IPS-NIHi7 (cell line): Measurements from ENCODE around the gene KIF15.
"Not testable (repeated sequence)": the region's sequence is repeated elsewhere in the genome, so short reads cannot be mapped to it uniquely, and the experiment has no call there.

Experiments used
- DNase-seq: peaks from one replicate; pipeline ENCODE4 v3.0.0; 2012; ENCODE audit warnings: mixed read lengths; ENCODE audit errors: extremely low spot score

The KIF15 gene

DNA sequence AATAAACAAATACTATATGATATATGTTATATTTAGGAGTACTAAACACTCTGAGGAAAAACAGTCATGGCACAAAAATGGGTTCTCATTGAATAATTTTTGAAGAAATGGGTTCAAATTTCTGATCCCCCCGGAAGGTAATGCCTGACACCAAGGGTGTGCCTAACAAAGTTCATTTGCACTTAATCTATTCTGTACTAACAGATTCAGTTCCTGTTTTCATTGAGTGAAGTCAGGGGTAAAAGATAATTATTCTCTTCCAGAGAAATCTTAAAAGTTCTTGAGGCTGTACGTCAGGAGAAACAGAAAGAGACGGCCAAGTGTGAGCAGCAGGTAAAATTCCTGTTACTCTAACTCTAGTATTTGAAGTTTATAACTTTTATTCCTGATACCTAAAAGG lies 65.6 kb downstream of the KIF15 start:
- DNase-seq = no peak

DNA sequence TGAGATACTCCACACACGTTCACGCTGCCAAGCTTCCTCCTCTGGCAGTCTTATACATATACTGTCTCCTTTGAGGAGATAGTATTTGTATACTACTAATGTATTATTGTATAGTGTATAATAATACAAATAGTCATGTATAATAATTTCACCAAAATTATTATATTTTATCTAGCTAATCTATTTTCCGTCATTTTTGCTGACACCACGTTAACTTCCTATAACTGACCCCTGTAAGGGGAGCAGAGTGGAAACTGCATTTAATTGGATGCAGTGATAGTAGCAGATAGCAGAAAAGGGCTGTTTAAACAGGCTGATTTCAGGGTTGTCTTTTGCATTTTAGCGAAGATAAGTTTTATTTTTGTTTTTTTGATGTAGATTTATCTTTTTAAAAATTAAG lies 69.6 kb downstream of the KIF15 start:
- no peak for DNase-seq

DNA sequence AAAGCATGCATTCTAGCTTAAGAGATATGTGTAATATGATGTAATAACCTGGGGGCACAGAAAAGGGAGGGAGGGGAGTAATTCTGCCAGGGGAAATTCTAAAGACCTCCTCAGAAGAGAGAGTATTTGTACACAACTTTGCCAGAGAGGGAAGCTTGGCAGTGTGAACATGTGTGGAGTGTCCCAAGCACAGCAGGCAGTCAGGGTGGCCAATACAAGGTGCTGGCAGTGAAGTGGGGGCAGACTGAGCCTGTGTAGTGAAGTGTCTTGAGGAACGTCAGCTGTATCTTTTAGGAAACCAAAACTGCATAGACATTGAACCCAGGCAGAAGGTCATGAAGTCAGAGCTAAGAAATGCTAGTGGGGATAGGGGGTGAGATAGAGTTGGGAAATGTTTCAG lies 70.4 kb downstream of the KIF15 start:
- DNase-seq = no peak

DNA sequence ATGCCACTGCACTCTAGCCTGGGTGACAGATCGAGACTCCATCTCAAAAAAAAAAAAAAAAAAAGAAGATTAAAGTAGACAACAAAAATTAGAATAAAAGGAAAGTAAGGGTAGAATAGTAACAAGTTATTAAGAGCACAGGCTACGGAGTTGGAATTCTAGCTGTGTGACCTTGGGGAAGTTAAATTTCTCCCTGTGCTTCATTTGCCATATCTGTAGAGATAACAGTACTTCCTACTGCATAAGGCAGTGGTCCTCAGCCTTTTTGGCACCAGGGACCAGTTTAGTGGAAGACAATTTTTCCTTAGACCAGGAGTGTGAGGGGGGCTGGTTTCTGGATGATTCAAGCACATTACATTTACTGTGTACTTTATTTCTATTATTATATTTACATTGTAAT lies 71.4 kb downstream of the KIF15 start:
- DNase-seq = no peak

DNA sequence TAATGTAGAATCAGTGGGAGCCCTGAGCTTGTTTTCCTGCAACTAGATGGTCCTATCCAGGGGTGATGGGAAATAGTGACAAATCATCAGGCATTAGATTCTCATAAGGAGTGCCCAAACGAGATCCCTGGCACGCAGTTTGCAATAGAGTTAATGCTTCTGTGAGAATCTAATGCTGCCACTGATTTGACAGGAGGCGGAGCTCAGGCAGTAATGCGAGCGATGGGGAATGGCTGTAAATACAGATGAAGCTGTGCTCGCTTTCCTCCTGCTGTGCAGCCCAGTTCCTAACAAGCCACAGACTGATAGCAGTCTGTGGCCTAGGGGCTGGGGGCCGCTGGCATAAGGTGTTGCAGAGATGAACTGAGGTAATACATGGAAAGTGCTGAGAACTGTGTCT lies 71.8 kb downstream of the KIF15 start:
- no peak for DNase-seq

DNA sequence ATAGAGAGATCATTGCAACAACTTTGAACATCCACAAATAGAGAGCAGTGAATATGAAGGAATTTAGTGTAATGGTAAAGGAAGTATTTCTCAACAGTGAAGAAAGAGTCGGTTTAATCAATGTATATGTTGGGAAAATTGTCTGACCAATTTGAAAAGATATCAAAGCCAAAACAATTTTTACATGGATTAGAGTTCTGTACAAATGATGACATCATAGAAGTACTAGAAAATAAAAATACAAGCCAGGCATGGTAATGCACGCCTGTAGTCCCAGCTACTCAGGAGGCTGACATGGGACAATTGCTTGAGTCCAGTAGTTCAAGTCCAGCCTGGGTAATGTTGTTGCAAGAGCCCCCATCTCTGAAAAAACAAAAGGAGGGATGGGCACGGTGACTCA lies 74.1 kb downstream of the KIF15 start:
- no peak for DNase-seq

DNA sequence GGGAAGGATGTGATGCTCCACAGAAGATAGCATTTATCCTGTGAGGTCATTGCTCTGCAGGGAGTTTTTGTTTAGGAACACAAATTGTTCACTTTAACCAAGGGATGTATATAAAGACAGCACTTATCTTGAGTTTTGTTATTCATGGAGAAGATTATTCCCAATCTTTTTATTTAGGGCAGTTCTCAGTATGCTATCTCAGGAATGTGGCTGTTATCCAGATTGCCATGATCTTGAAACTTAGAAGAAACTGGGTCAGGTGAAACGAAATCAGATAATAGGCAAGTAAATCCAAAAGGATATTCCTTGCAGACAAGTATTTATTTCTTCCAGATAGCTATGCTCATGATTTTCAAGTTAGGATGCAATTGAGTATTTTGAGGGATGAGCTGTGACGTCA lies 80.8 kb downstream of the KIF15 start:
- DNase-seq = no peak

DNA sequence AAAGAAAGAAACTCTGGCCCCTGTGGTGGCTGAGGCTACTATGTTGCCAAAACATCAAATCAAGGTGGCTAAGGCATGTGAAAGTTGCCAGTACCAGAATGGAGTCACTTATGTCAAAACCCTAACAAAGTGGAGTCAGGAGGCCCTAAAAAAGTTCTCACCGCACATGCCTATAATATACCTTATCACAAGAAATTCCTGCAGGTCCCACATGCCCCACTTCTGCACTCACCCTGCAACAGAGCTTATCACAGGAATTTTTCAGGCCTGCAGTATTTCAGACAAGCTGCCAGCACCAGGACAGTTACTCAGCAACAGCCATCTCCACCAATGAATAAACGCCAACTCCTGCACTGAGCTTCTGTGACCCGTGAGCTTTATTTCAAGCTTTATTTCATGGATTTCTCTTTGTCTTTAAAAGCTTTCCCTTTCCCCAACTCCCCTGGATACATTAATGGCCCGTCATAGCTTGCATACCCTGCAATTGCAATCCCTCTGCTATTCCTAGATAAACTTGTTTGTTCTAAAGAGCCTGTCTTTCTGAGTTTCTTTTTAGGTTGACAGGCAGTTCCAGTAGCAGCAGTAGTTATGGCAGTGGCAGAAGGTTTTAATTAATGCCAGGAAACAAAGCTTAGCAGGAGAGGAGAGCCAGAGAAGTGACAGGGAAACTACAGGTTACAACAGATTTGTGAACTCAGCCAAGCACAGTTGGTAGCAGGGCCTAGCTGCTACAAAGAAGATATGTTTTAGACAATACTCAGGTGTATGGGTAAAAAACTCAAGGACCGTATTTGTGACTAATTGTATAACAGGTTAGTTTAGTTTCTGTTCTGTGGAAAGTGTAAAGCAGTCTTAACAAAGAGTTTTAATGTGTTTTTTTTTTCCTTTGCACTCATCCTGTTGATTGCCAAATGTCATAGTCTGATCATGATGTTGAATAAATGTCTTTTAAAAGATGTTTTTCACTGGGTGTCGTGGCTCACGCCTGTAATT lies 84.2 kb downstream of the KIF15 start:
- no peak for DNase-seq

DNA sequence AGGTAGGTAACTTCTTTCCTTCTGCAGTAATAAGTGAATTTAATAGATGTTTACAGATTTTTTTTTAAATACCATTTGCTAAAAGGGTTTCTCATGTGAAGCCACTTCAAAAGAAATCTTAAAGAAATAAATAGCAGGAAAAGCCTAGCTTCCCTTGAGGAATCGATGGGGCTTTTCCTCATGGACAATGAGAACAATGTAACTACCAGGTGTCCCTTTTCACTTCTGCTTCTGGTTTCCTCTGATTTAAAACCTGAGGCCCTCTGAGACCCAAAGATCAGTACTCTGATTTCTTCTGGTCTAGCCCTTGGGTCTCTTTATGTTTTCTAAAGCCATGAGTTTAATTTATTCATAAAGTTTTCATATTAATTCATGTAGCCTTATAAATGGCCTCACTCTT lies 87.0 kb downstream of the KIF15 start:
- DNase-seq = no peak

DNA sequence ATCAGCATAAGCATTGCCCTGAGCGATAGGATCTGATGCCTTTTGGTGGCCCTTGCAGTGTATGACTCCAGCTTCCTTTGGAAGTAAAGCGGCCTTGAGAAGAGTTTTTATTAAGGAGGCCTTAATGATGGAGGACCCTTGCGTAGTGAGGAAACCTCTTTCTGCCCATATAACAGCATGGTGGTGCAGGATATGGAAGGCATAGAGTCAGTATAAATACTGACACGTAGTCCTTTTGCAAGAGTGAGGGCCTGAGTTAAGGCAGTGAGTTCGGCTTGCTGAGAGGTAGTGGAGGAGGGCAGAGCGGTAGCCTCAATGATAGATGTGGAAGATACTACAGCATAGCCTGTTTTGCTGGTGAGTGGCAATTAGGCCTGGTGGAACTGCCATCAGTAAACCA lies 95.1 kb downstream of the KIF15 start:
- not testable (repeated sequence) for DNase-seq

DNA sequence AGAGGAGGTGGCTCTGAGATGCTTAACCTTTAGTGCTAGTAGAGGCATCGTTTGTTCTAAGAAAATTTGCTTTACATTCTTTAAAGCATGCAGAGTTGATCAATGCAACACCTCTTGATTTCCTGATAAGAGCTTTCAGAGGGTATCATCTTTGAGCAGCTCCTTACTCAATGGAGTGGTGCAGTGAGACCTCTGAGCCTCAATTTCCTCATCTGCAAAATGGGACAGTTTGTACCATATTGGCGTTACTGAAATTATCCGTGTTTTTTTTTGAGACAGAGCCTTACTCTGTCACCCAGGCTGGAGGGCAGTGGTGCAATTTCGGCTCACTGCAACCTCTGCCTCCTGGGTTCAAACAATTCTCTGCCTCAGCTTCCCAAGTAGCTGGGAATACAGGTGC lies 98.5 kb downstream of the KIF15 start:
- DNase-seq = no peak

DNA sequence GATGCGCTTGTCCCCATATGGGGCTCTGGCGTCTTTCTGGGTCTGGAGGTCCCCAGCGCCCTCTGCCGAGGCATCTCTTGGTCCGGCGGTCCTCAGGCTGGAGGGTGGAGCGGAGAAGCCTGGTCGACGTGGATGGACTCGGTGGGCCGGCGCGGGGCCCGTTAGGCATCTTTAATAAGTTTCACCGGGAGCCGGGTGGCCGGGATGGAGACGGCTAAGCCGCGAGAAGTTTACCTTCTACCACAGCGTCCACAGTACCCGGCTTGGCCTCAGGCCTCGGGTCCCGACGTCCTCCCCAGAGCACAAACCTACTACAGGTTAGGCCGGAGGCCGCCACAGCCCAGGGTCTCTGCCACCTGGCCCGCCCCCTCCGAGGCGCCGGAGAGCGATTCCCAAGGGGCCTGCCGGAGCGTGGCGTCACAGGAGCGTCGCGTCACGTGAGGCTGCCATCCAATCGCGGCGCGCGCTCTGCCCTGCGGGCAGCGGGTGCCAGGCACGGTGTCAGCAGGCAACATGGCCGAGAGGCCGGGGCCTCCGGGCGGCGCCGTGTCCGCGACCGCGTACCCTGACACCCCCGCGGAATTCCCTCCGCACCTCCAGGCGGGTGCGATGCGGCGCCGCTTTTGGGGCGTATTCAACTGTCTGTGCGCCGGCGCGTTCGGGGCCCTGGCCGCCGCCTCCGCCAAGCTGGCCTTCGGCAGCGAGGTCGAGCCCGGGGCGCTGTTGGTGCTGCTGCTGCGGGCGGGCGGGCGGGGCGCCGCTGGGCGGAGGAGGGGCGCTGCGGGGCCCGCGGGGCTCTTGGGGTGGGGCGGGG lies 100.0 kb downstream of the KIF15 start, which contains the start of gene TMEM42:
Gene TMEM42 (plus strand): TSS at position 501 of the 814 bp plus-strand sequence. CDS start 13 bp downstream, at position 514.
- peak; percentile 98 for DNase-seq

DNA sequence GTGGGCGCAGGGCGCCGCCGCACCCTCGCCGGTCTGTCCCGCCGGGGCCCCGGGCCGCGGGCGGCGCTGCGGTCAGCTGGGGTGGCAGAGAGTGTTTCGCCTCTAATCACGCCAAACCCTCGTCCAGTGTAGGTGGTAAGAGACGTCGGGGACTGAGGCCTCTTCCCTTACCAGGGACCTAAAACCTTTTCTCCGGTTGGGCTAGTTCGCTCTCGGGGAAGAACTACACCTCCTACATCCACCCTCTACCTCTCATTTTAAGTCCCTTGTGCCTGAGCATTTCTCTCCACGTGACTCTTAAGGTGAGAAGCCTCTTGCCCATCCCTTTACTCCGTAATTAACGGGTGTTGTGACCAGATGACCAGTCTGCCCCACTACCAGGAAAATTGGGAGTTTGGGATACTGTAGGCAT lies 100.6 kb downstream of the KIF15 start:
- DNase-seq = peak; percentile 70

DNA sequence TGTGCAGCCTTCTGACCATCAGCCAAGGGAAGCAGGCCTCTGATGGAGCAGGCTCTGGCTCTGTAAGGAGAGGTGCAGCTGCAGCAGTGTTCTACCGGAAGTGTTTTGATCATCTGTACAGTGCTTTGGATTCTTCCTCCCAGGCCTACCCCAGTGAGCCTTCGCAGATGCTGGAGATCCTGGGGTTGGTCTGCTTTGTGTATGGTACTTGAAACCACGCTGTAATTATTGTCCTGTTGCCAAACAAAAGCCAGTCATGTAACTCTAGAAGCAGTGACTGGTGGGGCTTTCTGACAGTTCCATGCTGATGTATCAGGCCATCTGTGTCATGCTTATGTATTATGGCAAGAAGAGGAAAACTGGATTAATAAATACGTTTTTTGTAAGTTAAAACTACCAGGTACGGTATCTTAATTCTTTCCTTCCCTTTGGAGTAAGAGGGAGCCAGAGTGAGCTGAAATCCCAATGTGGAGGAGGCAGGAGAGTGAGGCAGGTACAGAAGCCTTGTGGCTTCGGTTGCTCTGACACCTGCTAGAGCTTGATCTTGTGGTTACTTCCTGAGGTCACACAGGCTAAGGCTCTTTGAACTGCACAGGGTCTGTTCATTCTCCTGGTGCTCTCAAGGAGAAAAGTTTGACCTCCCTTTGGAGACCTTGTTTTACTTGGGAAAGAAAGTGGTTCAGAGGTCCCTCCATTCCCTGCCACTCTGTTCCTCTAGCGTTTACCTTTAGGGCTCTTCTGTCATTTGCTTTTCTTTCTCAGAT lies 103.9 kb downstream of the KIF15 start:
- no peak for DNase-seq

DNA sequence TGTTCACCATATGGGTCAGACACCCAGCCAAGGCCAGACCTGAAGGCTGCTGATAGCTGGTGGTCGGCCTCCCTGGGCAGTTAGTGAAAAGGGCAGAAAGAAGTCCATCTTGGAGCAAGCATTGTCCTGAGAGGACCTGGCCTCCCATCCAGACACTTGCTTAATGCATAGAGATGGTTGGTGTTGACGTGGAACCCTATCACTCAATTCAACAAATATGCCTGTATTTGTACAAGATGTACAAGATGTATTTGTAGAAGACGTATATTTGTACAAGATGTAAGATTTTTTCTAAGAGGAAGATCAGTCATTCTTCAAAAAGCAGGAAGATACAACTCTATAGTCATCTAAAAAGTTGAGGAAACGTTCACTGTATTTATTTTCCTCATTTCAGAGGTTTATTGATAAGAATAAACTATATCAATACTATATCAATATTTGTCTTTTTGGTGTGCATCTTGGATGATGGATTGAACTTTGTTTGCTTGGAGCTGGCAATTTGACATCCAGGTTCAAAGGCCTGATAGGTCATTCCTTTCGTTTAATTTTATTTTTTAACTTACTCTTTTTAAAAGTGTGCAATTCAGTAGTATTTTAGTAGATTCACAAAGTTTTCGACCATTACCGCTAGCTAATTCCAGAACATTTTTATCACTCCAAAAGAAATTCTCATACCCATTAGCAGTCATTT lies 106.0 kb downstream of the KIF15 start:
- DNase-seq = no peak

DNA sequence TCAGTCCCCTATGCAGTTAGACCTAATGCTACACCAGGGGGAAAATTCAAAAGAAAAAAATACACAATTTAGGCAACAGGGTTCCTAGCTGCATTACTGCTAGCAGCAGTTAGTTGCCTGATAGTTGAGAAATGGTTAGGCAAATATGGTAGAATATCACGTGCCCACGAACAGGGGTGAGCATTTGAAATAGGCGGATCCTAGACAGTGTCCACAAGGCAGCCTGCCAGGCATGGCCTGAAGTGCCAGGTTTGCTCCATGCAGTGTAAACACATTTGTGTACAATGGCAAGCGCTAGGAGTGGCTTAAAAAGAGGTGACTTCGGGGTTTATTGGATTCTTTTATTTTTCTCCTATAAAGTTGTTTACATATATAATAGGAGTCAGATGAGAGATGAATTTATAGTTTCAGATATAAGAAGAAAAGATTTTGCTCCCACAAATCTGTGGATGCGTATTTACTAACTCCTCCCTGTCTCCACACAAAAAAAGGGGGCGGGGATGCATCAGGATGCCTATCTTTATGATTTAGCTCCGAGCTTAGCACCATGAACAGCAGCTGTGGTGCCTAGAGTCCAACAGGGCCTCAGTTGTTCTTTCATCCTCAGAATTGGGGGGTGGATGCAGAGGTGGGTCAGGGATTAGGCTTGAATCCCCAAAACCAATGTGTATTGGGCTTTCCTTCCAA lies 108.9 kb downstream of the KIF15 start:
- no peak for DNase-seq

DNA sequence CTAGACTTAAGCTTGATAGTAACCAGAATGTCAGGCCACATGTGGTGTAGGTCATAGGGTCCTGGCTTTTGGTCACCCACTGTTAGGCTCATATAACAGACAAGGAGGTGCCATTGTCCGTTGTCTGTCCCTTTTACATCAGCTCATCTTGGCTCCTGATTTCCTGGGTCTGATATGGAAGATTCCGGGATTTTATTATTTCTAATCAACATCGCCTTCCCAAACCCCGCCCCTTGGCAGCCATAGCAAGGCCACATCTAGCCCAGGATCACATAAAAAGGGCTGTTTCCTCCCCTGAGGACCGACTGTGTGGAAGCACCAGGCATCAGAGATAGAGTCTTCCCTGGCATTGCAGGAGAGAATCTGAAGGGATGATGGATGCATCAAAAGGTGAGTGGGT lies 112.7 kb downstream of the KIF15 start, which contains the start of gene TGM4:
Gene TGM4 (plus strand): TSS at position 301 of the 400 bp plus-strand sequence. CDS start 71 bp downstream, at position 372.
- DNase-seq = no peak

DNA sequence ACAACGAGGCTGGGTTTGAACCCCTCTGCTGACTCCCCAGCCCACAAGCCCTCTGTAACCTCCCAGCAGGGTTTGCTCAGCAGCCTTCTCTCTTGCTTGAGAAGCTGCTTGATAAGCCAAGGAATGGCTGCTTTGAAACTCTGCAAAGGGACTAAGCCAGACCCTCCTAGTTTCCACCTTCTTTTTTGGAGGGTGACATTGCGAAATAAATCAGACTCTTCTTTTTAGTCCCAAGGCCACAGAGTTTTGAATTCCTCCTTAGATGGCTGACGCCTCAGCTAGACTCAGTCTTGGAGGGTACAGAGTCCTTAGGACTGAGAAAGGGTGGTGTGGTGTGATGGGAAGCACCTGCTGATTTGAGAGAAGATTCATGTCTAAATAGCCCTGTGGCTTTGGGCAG lies 114.0 kb downstream of the KIF15 start:
- DNase-seq = no peak

DNA sequence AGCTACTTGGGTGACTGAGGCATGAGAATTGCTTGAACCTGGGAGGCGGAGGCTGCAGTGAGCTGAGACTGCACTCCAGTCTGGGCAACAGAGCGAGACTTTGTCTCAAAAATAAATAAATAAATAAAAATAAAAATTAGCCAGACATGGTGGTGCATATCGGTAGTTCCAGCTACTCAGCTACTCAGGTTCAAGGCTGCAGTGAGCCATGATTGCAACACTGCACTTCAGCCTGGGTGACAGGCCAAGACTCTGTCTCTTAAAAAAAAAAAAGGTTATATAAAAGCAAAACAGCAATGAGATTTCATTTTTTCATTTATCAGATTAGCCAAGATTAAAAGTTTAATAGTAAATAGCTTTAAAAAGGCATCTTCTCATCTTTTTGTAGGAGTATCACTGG lies 115.7 kb downstream of the KIF15 start:
- DNase-seq = no peak

DNA sequence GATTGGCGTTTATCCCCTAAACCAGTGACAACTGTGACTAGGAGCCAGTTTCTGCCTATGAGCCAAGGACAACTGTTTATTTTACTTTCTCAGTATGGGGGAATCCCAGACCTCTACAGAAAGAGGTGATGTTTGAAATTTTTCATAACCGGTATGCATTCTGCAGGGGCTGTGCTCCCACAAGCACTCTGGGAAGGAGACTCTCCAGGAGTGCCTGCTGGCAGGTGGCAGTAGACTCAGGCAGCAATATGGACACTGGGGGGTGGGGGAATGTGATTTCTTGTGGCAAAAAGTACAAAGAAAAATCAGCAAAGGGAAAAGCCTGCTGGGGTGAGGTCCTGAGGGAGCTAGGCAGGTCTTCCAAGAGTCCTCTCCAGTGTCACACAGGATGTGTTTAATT lies 118.7 kb downstream of the KIF15 start:
- DNase-seq = no peak
